CD4-positive, alpha-beta T cell treated with Interleukin-2 at 100 ng/mL for 4 hours (primary cell): ENCODE data around the gene TTC29.
"Not testable (repeated sequence)": the region's sequence is repeated elsewhere in the genome, so short reads cannot be mapped to it uniquely, and the experiment has no call there.

ENCODE experiments used
- DNase-seq: peaks from one replicate; pipeline ENCODE4 v3.0.0-alpha.2; 2020; ENCODE audit warnings: low spot score

TTC29 gene

DNA sequence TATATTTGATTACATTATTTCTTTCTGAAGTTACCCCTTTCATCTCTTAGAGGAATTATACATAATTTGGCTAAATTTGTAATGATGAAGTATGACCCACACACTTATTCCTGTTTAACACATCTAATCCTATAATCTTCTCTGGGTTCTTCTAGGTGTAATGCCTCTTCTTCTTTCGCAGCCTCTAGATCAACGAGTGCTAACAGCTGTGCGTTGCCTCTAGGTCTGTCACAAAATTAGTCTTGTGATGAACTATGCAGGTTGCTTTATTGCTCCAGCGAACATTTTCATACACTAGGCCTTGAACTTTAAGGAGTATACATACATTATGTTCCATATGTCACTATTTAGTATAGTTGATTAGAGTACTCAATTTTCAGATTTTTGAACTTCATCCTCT, 89.9 kb downstream of the TTC29 start:
- DNase-seq: no peak

GRCh38 chr4:146852360-146852759, 93.3 kb downstream of the TTC29 start:
- DNase-seq: no peak

DNA sequence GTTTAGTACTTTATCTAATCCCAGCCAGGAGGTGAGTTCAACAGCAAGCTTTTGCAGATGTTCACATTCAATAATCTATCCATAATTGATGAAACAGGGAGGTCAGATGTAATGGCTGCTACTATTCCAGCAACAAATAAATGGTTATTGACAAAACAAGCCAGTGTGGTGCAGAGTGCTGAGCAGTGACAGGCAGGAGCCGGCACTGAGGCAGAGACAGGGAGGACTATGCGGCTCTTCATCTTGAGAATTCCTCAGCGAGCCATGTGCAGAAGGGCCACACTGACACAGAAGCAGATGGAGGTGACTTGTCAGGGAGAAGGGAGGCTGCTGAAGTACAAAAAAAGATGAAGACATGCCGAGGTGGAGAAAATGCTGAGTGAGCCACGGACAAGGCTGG, 98.3 kb downstream of the TTC29 start:
- no peak for DNase-seq

DNA sequence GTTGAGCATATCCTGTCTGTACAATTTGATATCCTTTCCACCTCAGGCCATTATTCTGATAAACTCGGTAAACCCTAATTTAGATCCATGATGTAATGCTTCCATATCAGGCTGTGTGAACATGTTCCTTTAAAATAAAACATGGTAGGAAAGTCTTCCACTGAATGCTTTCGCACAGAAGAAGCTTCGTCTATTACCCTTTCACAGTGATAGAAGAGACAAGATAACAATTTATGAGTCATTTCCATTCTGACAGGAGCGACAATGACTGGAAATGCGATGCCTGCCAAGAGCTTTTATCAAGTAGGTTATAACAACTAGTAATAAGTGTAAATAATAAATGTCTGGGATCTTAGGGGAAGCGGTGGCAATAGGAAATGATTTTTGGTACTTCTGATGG, 98.8 kb downstream of the TTC29 start:
- no peak for DNase-seq

DNA sequence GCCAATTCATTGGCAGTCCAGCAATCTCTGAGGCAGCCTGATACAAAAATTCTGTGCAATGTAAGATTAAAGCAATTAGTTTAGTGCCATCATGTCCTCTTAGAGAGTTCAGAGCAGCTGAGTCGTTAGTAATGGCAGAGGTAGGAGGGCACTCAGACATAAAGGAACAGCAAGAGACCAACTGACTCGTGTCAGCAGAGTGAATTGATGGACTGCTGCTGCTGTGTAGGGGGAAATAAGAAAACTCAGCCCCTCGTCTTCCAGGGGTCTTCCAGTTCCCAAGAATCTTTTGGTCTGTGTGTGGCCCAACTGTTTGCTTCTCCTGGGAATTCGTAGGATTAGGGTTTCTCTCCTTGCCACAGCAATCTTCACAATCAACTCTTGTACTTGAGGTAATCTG, 100.9 kb downstream of the TTC29 start:
- DNase-seq: no peak

DNA sequence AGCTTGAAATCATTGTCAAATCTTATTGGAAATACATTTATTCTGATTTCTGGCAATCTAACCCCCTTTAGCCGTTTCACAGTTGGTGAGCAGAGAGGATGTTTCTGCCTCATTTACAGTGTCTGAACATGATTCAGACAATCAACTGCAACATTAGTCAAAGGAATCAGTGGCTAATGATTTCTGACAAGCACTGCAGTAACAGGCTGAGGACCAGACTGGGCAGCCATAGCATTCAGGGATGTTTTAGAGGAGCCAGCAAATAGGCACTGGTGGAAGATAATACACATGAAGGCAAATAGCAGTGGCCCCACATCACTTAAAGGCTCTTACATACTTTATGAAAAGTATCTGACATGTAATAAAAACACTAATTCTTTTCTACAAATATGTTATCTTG, 102.8 kb downstream of the TTC29 start:
- DNase-seq: no peak

- DNase-seq: no peak
These were observed 104.9 kb downstream of the TTC29 start for GRCh38 chr4:146840731-146841130.

DNA sequence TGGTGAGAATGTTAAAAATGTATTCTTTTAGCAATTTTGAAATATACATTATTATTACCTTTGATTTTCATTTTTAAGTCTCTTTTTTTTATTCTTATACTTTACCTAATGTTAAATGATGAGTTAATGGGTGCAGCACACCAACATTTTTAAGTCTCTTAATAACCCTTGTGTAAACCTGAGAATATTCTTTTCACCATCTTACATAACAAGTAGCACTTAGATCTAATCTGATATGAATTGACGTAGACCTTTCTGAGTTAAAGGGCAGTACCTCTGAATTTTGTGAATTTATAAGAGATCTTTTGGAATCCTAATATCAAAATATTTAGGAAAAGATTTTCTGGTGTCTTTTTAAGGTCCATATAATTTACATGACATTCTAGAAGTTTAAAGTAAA, 110.6 kb downstream of the TTC29 start:
- no peak for DNase-seq

DNA sequence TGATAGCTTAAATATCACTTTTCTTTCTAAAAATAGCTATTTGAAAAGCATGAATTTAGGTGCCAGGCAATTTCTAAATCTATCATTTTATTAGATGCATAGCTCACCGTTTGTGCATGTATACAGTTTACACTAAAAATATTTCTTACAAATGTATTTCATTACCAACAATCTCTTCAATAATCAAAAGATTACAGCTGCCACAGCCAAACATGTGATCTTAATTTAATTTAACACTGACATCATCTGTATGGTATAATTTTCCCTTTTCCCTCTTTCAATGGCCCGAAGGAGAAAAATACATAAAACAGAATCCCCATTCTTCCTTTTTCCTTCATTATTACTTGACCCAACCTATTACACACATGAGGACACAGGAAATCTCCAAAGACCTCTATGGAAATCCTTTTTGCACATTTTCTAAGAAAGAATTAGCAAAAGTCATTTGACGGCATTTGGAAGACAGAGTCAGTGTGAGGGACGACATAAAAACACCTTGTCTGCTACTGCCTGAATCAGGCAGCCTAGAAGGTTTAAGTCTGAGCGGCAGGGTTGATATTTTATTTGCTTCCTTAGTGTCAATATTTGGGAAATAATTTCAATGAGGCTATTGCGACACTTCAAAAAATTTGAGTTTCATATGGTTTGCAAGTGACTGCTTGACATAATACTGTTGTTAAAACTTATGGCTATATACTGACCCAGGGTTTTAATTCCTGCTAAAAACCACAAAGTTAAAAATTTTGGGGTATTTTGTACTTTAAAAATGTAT, 111.2 kb downstream of the TTC29 start:
- DNase-seq: no peak

DNA sequence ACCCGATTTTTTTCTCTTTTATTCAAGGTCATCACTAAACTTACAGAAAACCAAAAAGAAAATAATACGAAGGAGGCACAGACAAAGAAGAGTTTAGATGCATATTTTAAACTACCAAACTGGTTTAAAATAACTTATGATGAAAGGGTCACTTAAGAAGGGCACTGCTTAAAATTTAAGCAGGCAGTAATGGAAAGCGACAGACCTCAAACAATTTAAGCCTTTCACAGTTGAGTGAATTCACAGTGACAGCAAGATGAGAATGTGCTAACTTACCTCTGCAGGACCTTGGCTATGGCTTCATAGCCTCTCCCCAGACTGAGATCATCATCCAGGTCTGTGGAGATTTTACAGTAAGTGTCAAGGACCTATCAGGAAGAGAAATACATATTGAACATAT, 112.1 kb downstream of the TTC29 start:
- DNase-seq: no peak

DNA sequence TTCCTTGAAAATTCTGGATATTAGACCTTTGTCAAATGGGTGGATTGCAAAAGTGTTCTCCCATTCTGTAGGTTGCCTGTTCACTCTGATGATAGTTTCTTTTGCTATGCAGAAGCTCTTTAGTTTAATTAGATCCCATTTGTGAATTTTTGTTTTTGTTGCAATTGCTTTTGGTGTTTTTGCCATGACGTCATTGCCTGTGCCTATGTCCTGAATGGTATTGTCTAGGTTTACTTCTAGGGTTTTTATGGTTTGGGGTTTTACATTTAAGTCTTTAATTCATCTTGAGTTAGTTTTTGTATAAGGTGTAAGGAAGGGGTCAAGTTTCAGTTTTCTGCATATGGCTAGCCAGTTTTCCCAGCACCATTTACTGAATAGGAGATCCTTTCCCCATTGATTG, 122.7 kb downstream of the TTC29 start:
- DNase-seq: not testable (repeated sequence)

DNA sequence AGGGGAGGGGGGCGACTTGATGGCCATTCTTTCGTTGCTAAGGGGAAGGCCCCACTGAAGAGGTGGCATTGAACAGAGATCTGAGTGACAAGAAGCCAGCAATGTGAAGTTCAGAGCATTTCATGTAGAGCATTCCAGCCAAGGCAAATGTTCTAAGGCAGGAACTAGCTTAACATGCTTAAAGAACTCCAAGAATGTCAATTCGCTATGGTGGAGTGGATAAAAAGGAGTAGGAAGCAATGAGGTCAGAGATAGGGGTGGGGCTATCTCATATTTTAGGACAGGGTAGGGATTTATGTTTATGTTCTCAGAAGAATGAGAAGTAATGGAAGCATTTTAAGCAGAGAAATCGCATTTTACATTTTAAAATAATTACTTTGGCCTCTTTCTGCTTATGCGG, 130.9 kb downstream of the TTC29 start:
- no peak for DNase-seq

DNA sequence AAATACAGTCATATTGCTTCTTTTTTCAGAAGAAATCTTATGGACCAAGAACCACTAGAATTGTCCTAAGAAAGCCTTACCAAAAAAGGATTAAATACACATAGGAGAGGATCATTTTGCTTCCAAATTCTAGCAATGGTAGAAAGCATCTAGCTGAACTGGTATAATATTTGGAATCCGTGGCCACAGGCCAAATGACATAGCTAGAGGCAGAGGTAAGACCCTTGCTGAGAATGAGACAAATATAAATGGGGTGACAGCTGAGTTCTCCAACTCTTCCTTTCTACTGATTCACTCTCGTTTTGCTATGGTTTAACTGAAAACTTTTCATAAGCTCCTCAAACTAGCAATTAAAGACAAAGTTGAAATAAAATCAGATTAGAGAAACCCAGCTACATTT, 150.0 kb downstream of the TTC29 start:
- DNase-seq: no peak

GRCh38 chr4:146793727-146794126, 151.9 kb downstream of the TTC29 start:
- DNase-seq: no peak

GRCh38 chr4:146791439-146791838, 154.2 kb downstream of the TTC29 start:
- no peak for DNase-seq

GRCh38 chr4:146790515-146790914, 155.1 kb downstream of the TTC29 start:
- DNase-seq: no peak

- DNase-seq: no peak
These were observed 157.9 kb downstream of the TTC29 start for GRCh38 chr4:146787731-146788130.

- DNase-seq: no peak
These were observed 169.0 kb downstream of the TTC29 start for GRCh38 chr4:146776691-146777090.

DNA sequence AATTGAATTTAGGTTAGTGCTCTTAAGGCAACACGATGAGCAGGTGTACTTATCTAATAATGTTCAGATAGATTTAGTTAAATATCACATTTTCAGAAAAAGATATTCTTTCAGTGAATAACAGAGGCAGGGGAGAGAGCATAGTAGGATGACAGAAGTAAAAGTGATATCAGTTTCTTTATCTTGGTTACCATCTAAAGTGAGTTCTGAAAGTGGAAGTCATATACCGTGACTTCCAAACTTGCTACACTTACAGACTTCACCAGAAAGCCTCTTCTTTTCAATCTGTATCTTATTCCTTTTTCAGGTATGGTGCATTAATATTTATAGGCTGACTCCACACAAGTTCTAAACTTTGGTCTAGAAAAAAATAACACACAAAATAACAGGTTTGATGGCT, 182.1 kb downstream of the TTC29 start:
- no peak for DNase-seq

- no peak for DNase-seq
These were observed 183.6 kb downstream of the TTC29 start for GRCh38 chr4:146762016-146762415.

DNA sequence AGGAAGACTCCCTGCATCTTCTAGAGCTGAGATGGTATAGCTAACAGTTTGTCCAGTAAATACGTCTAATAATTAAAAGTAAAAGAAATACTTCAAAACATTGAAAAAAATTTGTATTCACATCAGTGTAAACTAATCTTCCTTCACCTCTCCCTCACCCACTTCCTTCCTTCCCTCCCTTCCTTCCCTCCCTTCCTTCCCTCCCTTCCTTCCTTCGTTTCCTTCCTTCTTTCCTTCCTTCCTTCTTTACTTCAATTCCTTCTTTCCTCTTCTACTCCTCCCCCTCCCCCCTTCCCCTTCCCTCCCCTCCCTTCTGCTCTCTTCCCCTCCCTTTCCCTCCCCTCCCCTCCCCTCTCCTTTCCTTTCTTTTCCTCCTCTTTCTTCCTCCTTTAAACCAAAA, 203.2 kb downstream of the TTC29 start:
- no peak for DNase-seq

DNA sequence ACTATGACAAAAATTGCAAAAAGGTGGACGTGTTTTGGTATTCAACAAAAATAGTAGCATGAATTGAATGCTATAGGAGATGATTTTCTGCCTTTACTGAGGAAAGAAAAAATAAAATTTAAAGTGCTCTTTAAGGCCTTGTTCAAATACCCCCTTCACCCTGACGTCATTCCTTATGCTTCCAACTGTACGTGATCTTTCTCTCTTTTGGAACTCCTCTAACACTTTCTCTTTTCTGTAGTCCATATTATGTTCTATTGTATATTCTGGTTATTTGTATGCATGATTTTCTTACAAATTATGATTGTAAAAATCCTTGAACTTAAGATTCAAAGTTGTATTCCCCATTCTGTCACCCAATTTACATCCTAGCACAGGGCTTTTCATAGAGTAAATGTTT, 206.5 kb downstream of the TTC29 start:
- no peak for DNase-seq

DNA sequence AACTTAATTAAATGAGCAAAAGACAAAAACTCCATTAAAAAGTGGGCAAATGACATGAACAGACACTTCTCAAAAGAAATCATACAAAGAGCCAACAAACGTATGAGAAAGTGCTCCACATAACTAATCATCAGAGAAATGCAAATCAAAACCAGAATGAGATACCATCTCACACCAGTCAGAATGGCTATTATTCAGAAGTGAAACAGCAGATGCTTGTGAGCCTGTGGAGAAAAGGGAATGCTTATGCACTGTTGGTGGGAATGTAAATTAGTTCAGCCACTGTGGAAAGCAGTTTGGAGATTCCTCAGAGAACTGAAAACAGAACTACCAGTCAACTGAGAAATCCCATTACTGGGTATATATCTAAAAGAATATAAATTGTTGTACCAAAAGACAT, 222.1 kb downstream of the TTC29 start:
- DNase-seq: not testable (repeated sequence)

DNA sequence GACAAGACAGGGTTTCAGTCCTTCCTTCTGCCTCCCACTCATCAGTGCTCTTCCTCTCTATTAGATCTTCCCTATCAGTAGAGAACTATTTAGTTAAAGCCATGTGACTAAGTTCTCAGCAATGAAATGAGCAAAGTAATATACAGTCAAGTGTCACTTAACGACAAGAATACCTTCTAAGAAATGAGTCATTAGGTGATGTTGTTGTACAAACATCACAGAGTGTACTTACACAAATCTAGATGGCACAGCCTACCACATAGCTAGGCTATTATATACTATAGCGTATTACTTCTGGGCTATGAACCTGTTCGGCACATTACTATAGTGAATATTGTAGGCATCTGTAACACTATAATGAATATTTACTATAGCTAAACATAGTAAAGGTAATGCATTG, 235.7 kb downstream of the TTC29 start:
- no peak for DNase-seq

- no peak for DNase-seq
These were observed 245.8 kb downstream of the TTC29 start for GRCh38 chr4:146699910-146700309.
